ENCODE results near the gene CCDC126.
"Not testable (repeated sequence)": the region's sequence is repeated elsewhere in the genome, so short reads cannot be mapped to it uniquely, and the experiment has no call there.

The CCDC126 gene

GRCh38 chr7:23597094-23598091 is at the start of gene CCDC126:
TSS of gene CCDC126 (plus strand) at chr7:23597382. CDS start at chr7:23611316, 13,934 bp downstream.
- no peaks in the 10 kb centered on the region for H3K27me3 Mint-ChIP-seq
- ATAC-seq = peak; percentile 91
- H3K4me1 Mint-ChIP-seq = peaks cover 85% of the 10 kb centered on the region
- H3K4me3 Mint-ChIP-seq = peak within 1 kb of the TSS; percentile 90
- peak within 1 kb of the TSS; percentile 97 for H3K27ac Mint-ChIP-seq
- peaks cover 5% of the 10 kb centered on the region for H3K9me3 Mint-ChIP-seq
- H3K36me3 Mint-ChIP-seq = peaks cover 18% of the 10 kb centered on the region

- Mint-ChIP-seq H3K4me3 (no peak overlapping the region), H3K4me1 (peaks cover 15% of the 10 kb centered on the region), H3K27me3 (no peaks in the 10 kb centered on the region), H3K36me3 (no peaks in the 10 kb centered on the region), H3K9me3 (no peaks in the 10 kb centered on the region), H3K27ac (no peak overlapping the region)
- ATAC-seq = no peak
Observed at GRCh38 chr7:23547662-23548061, 49.5 kb upstream of the CCDC126 start.

DNA sequence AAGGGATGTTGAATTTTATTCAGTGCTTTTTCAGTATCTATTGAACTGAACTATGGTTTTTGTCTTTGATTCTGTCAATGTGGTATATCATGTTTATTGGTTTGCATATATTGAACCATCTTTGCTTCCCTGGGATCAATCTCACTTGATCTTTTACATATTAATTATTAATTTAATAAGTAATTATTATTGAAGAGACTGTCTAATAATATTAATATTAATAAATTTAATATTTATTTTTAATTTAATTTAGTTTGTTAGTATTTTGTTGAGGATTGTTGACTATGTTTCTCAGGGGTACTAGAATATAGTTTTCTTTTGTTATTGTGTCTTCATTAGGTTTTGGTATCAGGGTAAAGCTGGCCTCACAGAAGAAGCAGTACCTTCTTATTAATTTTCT is 38.9 kb upstream of the CCDC126 start:
- no peak overlapping the region for H3K27ac Mint-ChIP-seq
- no peak overlapping the region for H3K4me3 Mint-ChIP-seq
- ATAC-seq = no peak
- H3K36me3 Mint-ChIP-seq = no peaks in the 10 kb centered on the region
- H3K27me3 Mint-ChIP-seq = peaks cover 16% of the 10 kb centered on the region
- H3K4me1 Mint-ChIP-seq = no peaks in the 10 kb centered on the region
- H3K9me3 Mint-ChIP-seq = no peaks in the 10 kb centered on the region

DNA sequence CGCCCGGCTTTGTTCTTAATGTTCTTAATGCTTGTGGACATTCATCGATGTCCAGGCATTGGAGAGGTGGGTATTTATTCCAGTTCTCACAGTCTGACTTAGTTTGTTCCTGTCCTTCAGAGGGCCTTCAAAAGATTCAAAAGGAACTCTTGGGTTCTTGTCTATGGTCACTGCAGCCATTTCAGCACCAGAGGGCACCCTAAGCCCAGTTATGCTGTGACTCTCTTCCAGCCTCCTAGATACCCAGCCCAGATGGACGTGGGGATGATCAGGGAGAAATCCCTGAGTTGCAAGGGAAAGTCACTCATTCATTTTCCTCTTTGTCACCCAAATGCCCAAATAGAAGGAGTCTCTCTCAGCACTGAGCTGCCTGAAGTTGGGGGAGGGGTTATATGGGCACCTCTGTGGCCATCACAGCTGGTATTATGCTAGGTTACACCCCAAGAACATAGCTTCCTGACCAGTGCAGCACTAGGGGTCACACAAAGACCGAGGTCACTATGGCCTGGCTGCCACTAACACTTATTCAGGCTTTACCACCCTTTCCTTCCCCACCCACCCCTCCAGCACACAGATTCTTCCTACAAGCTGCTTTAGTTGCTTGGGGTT is 26.5 kb upstream of the CCDC126 start:
- Mint-ChIP-seq H3K4me1 (peaks cover 10% of the 10 kb centered on the region), H3K36me3 (no peaks in the 10 kb centered on the region), H3K4me3 (peak overlapping the region; percentile 23), H3K27ac (peak overlapping the region; percentile 54), H3K27me3 (peaks cover 25% of the 10 kb centered on the region), H3K9me3 (no peaks in the 10 kb centered on the region)
- ATAC-seq = peak; percentile 85

- not testable (repeated sequence) for H3K27me3 Mint-ChIP-seq, H3K4me1 Mint-ChIP-seq, H3K9me3 Mint-ChIP-seq, H3K27ac Mint-ChIP-seq, ATAC-seq, H3K4me3 Mint-ChIP-seq, H3K36me3 Mint-ChIP-seq
Observed at GRCh38 chr7:23581975-23582374, 15.2 kb upstream of the CCDC126 start.

DNA sequence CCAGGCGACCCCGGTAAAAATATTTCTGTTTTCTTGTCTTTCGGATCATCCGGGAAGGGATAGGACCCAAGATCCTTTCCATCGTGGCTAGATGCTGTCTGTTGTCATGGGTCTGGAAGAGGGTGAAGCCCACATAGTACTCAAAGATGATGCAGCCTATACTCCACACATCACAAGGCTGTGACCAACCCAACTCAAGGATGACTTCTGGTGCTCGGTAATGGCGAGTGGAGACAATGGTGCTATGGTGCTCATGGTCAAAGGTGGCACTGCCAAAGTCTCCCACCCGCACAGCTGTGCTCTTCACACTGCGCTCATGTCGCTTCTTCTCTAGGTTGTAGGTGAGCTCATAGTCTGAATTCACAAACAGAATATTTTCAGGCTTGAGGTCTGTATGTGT is 11.9 kb upstream of the CCDC126 start:
- H3K4me1 Mint-ChIP-seq, H3K27me3 Mint-ChIP-seq, H3K9me3 Mint-ChIP-seq, ATAC-seq, H3K27ac Mint-ChIP-seq, H3K36me3 Mint-ChIP-seq, H3K4me3 Mint-ChIP-seq: not testable (repeated sequence)

- H3K36me3 Mint-ChIP-seq = no peaks in the 10 kb centered on the region
- no peak for ATAC-seq
- H3K4me1 Mint-ChIP-seq = peaks cover 7% of the 10 kb centered on the region
- no peak overlapping the region for H3K27ac Mint-ChIP-seq
- no peaks in the 10 kb centered on the region for H3K9me3 Mint-ChIP-seq
- H3K27me3 Mint-ChIP-seq = no peaks in the 10 kb centered on the region
- H3K4me3 Mint-ChIP-seq = no peak overlapping the region
Observed at GRCh38 chr7:23586159-23586558, 11.0 kb upstream of the CCDC126 start.

DNA sequence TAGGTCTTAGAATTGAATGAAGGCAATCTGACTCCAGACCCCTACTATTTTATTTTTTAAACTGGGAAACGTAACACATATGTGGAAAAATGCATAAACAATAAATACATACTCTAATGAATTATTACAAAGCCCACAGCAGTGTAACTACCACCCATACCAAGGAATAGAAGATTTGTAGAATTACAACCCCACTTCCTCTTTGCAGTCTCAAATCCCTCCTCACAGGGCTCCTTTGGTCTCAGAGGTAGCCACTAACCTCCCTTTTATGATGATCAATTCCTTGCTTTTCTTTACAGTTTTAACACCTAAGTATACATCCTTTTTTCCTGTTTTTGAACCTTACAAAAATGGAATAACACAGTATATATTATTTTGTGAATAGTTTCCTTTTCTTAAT is 6.7 kb upstream of the CCDC126 start:
- no peaks in the 10 kb centered on the region for H3K9me3 Mint-ChIP-seq
- H3K4me3 Mint-ChIP-seq = no peak overlapping the region
- no peaks in the 10 kb centered on the region for H3K27me3 Mint-ChIP-seq
- ATAC-seq = no peak
- no peaks in the 10 kb centered on the region for H3K36me3 Mint-ChIP-seq
- no peak overlapping the region for H3K27ac Mint-ChIP-seq
- peaks cover 34% of the 10 kb centered on the region for H3K4me1 Mint-ChIP-seq

DNA sequence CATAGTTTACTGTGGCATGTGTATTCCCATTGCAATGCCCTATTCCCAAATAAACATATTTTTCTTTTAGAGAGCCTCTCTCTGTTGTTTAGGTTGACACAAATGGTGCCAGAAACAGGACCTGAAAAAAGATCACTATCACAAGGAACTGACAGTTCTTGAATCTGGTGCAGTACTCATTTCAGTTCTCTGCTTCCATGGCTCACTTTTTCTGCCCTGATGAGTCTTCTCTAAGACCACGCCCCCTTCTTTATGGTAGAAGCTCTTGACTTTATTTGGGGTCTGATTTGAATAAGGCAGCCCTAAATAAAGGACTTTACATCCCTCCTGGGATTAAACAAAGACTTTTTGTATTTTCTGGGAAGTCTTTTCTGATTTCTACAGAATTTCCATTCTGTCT is 3.5 kb upstream of the CCDC126 start:
- H3K36me3 Mint-ChIP-seq = peaks cover 5% of the 10 kb centered on the region
- H3K4me3 Mint-ChIP-seq = no peak overlapping the region
- H3K27ac Mint-ChIP-seq = peak overlapping the region; percentile 97
- H3K9me3 Mint-ChIP-seq = peaks cover 5% of the 10 kb centered on the region
- H3K4me1 Mint-ChIP-seq = peaks cover 59% of the 10 kb centered on the region
- ATAC-seq = peak; percentile 67
- no peaks in the 10 kb centered on the region for H3K27me3 Mint-ChIP-seq

DNA sequence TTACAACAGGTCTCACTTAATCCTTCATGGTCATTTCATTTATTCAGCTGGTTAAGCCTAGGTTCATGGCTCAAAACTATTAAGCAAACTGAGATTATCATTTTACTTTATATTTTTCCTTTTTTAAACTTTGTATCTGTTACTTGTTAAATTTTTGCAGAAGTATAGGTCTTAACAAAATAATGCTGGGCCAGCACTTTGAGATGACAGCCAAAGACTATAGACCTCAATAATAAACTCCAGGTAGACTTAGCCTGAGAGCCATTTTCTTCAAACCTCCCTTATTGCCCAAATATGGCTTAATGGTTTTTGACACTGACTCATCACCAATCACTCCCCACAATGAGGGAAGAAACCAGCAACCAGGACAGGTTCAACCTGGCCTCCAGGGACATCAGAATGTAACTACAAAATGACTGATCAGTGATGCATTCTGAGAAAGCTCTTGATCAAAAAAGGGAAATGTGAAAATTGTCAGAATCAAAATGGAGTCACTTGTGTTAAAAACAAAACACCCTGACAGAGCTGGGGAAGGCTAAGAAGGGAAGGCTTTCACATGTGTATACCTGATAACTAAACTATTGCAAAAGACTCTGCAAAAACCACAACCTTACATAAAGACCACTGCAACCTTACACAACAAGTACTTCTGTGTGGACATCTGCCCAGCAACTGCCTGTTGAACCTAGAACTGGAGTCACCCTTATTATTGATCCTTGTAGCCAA is 2.1 kb upstream of the CCDC126 start:
- peak; percentile 86 for ATAC-seq
- peak overlapping the region; percentile 97 for H3K27ac Mint-ChIP-seq
- H3K9me3 Mint-ChIP-seq = peaks cover 5% of the 10 kb centered on the region
- no peak overlapping the region for H3K4me3 Mint-ChIP-seq
- H3K4me1 Mint-ChIP-seq = peaks cover 69% of the 10 kb centered on the region
- peaks cover 8% of the 10 kb centered on the region for H3K36me3 Mint-ChIP-seq
- H3K27me3 Mint-ChIP-seq = no peaks in the 10 kb centered on the region

DNA sequence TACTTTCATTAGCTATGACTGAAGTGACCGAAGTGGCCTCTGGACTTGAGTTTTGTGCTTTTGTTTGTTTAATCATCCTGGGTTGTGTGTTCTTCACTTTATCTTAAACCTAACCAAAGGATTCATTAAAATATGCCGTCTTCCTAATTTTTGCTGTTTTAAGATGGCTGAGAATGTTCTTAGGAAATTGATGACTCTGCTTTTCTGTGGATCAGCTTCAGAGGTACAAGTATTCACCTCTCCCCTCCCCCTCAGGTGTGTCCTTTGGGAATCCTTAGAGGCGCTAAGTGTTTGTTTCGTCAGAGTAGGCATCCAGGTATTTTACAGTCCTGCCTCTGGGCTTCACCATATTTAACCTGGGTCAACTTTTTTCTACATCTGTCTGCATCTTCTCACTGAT is 1.1 kb downstream of the CCDC126 start:
- Mint-ChIP-seq H3K4me3 (peak overlapping the region; percentile 90), H3K36me3 (peaks cover 27% of the 10 kb centered on the region), H3K27ac (peak overlapping the region; percentile 84), H3K4me1 (peaks cover 89% of the 10 kb centered on the region), H3K27me3 (no peaks in the 10 kb centered on the region), H3K9me3 (peaks cover 5% of the 10 kb centered on the region)
- ATAC-seq = no peak

GRCh38 chr7:23600236-23600635 is 3.1 kb downstream of the CCDC126 start:
- no peak for ATAC-seq
- Mint-ChIP-seq H3K27me3 (no peaks in the 10 kb centered on the region), H3K4me1 (peaks cover 77% of the 10 kb centered on the region), H3K36me3 (peaks cover 43% of the 10 kb centered on the region), H3K27ac (no peak overlapping the region), H3K9me3 (peaks cover 5% of the 10 kb centered on the region), H3K4me3 (no peak overlapping the region)

DNA sequence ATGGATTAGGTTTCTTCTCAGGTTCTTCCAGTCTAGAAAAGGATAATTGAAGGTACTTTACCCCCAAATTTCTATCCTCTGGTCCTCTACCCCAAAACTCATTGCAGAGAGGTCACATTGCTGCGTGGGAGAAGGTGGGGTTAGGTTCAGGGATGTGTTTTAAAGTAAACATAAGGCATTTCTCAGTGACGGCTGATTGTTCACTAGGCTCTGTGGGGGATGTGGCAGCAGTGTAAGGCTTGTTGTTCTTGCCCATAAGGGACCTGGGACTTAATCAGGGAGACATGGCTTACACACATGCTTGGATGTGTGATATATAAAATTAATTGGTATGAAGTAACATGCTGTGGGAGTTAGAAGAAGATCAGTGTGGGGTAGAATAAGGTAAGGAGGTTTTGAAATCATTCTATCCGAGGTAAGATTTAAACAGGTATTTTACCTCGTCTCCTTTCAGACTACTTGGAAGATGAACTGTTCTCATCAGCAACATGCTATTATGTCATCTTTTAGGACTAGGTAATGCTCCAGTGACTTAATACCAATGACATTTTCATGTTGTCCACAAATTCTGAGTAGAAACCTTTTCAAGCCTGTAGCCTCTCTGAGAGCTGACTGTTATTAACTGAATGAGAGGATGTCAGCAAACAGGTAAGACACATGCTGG is 6.6 kb downstream of the CCDC126 start:
- Mint-ChIP-seq H3K4me1 (peaks cover 56% of the 10 kb centered on the region), H3K9me3 (no peaks in the 10 kb centered on the region), H3K4me3 (no peak overlapping the region), H3K27ac (no peak overlapping the region), H3K27me3 (no peaks in the 10 kb centered on the region), H3K36me3 (peaks cover 64% of the 10 kb centered on the region)
- no peak for ATAC-seq

DNA sequence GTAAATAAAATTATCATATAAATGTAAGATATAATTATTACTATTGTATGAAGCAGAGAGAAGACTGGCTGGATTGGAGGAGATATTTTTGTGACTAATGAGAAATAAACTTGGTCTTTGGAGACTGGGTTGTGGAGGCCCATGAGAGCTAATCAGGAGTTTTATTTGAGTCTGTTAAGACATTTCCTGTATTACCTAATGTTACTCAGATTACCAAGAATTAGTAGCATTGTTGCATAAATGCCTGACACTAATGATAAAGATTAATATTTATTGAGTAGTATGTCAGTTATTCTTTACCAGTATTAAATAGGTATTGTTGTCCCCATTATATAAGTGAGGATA is 7.1 kb downstream of the CCDC126 start:
- ATAC-seq = no peak
- no peaks in the 10 kb centered on the region for H3K27me3 Mint-ChIP-seq
- peaks cover 51% of the 10 kb centered on the region for H3K4me1 Mint-ChIP-seq
- H3K4me3 Mint-ChIP-seq = no peak overlapping the region
- H3K27ac Mint-ChIP-seq = no peak overlapping the region
- H3K9me3 Mint-ChIP-seq = no peaks in the 10 kb centered on the region
- H3K36me3 Mint-ChIP-seq = peaks cover 67% of the 10 kb centered on the region

GRCh38 chr7:23607130-23607529 is 9.9 kb downstream of the CCDC126 start:
- Mint-ChIP-seq H3K9me3 (no peaks in the 10 kb centered on the region), H3K4me3 (no peak overlapping the region), H3K27ac (no peak overlapping the region), H3K27me3 (no peaks in the 10 kb centered on the region), H3K36me3 (peaks cover 65% of the 10 kb centered on the region), H3K4me1 (peaks cover 26% of the 10 kb centered on the region)
- no peak for ATAC-seq
